ENCODE measurements around the gene TTLL11.
A peak's percentile ranks its signal among the peaks of the same experiment; 100 is the strongest.
"Not testable (repeated sequence)": the region's sequence is repeated elsewhere in the genome, so short reads cannot be mapped to it uniquely, and the experiment has no call there.

TTLL11 gene

GRCh38 chr9:122125509-122126330, 32.6 kb upstream of the TTLL11 start:
- DNase-seq, result no peak

- peak; percentile 83 for DNase-seq
These were observed 32.0 kb upstream of the TTLL11 start for GRCh38 chr9:122125158-122125508.

GRCh38 chr9:122124528-122124927, 31.4 kb upstream of the TTLL11 start:
- no peak for DNase-seq

- DNase-seq, result no peak
These were observed 30.9 kb upstream of the TTLL11 start for GRCh38 chr9:122124048-122124447.

GRCh38 chr9:122122903-122123632, 30.0 kb upstream of the TTLL11 start:
- peak; percentile 80 for DNase-seq

- no peak for DNase-seq
These were observed 29.4 kb upstream of the TTLL11 start for GRCh38 chr9:122122468-122122867.

- DNase-seq, result no peak
These were observed 28.8 kb upstream of the TTLL11 start for GRCh38 chr9:122121931-122122330.

- DNase-seq, result no peak
These were observed 28.3 kb upstream of the TTLL11 start for GRCh38 chr9:122121391-122121790.

GRCh38 chr9:122120316-122121071, 27.4 kb upstream of the TTLL11 start:
- DNase-seq, result no peak

- DNase-seq, result no peak
These were observed 26.6 kb upstream of the TTLL11 start for GRCh38 chr9:122119721-122120120.

GRCh38 chr9:122119166-122119521, 26.0 kb upstream of the TTLL11 start:
- no peak for DNase-seq

GRCh38 chr9:122118343-122119165, 25.4 kb upstream of the TTLL11 start:
- no peak for DNase-seq

- DNase-seq, result not testable (repeated sequence)
These were observed 24.1 kb upstream of the TTLL11 start for GRCh38 chr9:122117241-122117640.

- DNase-seq, result no peak
These were observed 23.5 kb upstream of the TTLL11 start for GRCh38 chr9:122116448-122117173.

- no peak for DNase-seq
These were observed 22.9 kb upstream of the TTLL11 start for GRCh38 chr9:122116040-122116439.

GRCh38 chr9:122115176-122116035, 22.3 kb upstream of the TTLL11 start:
- DNase-seq, result no peak

- no peak for DNase-seq
These were observed 20.5 kb upstream of the TTLL11 start for GRCh38 chr9:122113574-122113973.

GRCh38 chr9:122112238-122112637, 19.1 kb upstream of the TTLL11 start:
- DNase-seq, result no peak

- no peak for DNase-seq
These were observed 18.4 kb upstream of the TTLL11 start for GRCh38 chr9:122111413-122112085.

- DNase-seq, result no peak
These were observed 17.2 kb upstream of the TTLL11 start for GRCh38 chr9:122110100-122110833.

Measured in activated CD4-positive, alpha-beta T cell treated with anti-CD3 and anti-CD28 coated beads, Interleukin-2, Interleukin-6, amounts not matched to agents 100 ng/mL and 50 ng/mL, durations not matched to agents 16 hours and 8 hours (primary cell).